Nephron progenitor cell (in vitro differentiated cells): Measurements from ENCODE around the gene EPB41L5.

Source experiments
- DNase-seq: peaks from one replicate; pipeline ENCODE4 v3.0.0; 2021
- H3K27ac Mint-ChIP-seq: 2 replicates; pipeline ENCODE4 v1.8.0; 2021; ENCODE audit warnings: mild to moderate bottlenecking, moderate library complexity, mixed read lengths
- H3K27me3 Mint-ChIP-seq: 2 replicates; pipeline ENCODE4 v1.8.0; 2021; ENCODE audit warnings: mild to moderate bottlenecking, low read depth, mixed read lengths; ENCODE audit not compliant: poor library complexity
- H3K36me3 Mint-ChIP-seq: 2 replicates; pipeline ENCODE4 v1.8.0; 2021; ENCODE audit warnings: low read depth, mixed read lengths
- H3K4me1 Mint-ChIP-seq: 2 replicates; pipeline ENCODE4 v1.8.0; 2021; ENCODE audit warnings: mixed read lengths
- H3K4me3 Mint-ChIP-seq: 2 replicates; pipeline ENCODE4 v1.8.0; 2021; ENCODE audit warnings: mild to moderate bottlenecking, moderate library complexity, mixed read lengths
- H3K9me3 Mint-ChIP-seq: 2 replicates; pipeline ENCODE4 v1.8.0; 2021; ENCODE audit warnings: mild to moderate bottlenecking, moderate library complexity, mixed read lengths
- TF ChIP-seq, protein P1 (sequence below): fragments of 200-600 bp; sonication (generic); IDR thresholded peaks from 2 replicates; pipeline ENCODE4 v1.5.0; 2021; ENCODE audit warnings: antibody characterized with exemption

Gene EPB41L5

DNA sequence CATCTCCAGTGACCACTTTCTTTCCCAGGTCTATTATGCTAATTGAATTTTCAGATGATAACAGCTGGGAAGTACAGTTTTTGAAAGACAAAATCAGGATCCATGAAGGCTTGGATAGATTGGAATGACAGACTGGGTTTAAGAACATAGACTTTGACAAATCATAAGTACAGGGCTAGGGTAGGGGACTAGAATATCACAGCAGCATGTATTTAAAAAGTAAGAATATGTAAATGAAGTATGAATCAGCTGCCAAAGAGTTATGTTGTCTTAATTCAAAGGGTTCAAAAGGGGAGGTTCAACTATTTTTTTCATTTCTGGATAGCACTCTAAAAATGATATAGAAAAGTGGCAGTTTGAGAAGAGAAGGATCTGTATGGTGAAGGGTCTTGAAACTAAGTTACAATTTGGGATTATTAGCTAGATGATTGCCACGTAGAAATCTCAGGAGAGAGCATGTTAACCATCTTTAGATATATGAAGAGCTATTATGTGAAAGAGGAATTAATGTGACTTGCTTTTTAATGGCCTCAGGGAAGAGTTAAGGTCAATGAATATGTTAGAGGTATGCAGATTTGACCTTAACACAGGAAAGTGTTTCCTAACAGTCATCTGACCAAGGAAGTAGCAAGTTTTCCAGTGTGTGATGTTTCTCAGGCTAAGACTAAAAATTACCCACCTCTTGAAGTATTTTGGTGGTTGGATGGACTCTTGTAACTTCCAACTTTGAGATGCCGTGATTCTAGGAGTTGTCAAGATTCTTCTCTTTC is 128.6 kb downstream of the EPB41L5 start:
- no peak overlapping the region for H3K4me3 Mint-ChIP-seq
- H3K9me3 Mint-ChIP-seq = peaks cover 19% of the 10 kb centered on the region
- TF ChIP-seq, protein P1, sequence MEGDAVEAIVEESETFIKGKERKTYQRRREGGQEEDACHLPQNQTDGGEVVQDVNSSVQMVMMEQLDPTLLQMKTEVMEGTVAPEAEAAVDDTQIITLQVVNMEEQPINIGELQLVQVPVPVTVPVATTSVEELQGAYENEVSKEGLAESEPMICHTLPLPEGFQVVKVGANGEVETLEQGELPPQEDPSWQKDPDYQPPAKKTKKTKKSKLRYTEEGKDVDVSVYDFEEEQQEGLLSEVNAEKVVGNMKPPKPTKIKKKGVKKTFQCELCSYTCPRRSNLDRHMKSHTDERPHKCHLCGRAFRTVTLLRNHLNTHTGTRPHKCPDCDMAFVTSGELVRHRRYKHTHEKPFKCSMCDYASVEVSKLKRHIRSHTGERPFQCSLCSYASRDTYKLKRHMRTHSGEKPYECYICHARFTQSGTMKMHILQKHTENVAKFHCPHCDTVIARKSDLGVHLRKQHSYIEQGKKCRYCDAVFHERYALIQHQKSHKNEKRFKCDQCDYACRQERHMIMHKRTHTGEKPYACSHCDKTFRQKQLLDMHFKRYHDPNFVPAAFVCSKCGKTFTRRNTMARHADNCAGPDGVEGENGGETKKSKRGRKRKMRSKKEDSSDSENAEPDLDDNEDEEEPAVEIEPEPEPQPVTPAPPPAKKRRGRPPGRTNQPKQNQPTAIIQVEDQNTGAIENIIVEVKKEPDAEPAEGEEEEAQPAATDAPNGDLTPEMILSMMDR = no peak
- no peak overlapping the region for H3K27ac Mint-ChIP-seq
- peaks cover 56% of the 10 kb centered on the region for H3K36me3 Mint-ChIP-seq
- no peaks in the 10 kb centered on the region for H3K4me1 Mint-ChIP-seq
- DNase-seq = no peak
- no peaks in the 10 kb centered on the region for H3K27me3 Mint-ChIP-seq

DNA sequence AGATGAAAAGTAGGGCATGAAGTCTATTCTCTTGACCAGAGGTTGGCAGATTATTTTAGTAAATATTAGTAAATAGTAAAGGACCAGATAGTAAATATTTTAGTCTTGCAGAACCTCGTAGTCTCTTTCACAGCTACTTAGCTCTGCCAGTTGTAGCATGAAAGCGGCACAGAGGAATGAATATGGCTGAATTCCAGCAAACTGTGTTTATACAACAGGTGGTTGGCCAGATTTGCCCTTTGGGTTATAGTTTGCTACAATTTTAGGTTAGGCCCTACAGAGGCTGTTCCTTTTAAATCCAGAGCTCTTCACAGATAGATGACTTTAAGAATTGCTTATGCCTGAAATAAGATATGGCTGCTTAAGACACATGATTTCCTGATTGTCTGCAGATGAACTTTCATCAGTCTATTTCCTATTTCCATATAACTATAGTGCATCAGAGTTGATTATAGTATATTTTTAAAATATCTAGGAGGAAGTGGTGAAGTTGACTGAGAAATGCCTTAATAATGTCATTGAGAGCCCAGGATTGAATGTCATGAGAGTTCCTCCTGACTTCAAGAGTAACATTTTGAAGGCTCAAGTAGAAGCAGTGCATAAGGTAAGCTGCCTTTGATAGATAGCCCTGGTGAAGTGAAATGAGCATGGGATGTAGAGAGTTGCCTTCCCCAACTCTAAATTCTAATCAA is 129.8 kb downstream of the EPB41L5 start:
- Mint-ChIP-seq H3K27me3 (no peaks in the 10 kb centered on the region), H3K27ac (no peak overlapping the region), H3K9me3 (peaks cover 8% of the 10 kb centered on the region), H3K36me3 (peaks cover 56% of the 10 kb centered on the region), H3K4me3 (no peak overlapping the region), H3K4me1 (no peaks in the 10 kb centered on the region)
- TF ChIP-seq, protein P1 = no peak
- DNase-seq = no peak

- Mint-ChIP-seq H3K27ac (no peak overlapping the region), H3K4me3 (no peak overlapping the region), H3K4me1 (no peaks in the 10 kb centered on the region), H3K27me3 (no peaks in the 10 kb centered on the region), H3K36me3 (peaks cover 90% of the 10 kb centered on the region), H3K9me3 (peaks cover 42% of the 10 kb centered on the region)
- no peak for DNase-seq
- TF ChIP-seq, protein P1 = no peak
These were observed 135.4 kb downstream of the EPB41L5 start for GRCh38 chr2:120148229-120148628.

DNA sequence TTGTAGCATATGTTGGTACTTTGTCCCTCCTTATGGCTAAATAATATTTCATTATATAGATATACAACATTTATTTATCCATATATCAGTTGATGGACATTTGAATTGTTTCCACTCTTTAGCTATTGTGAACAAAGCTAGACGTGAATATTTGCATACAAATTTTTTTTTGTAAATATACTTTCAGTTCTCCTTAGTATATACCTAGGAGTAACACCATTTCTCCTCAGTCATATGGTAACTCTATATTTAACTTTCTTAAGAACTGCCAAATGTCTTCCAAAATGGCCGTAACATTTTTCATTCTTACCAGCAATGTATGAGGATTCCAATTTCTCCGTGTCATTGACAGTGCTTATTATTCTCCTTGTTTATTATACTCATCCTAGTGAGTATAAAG is 135.8 kb downstream of the EPB41L5 start:
- no peaks in the 10 kb centered on the region for H3K4me1 Mint-ChIP-seq
- H3K4me3 Mint-ChIP-seq = no peak overlapping the region
- peaks cover 46% of the 10 kb centered on the region for H3K9me3 Mint-ChIP-seq
- no peak for DNase-seq
- H3K36me3 Mint-ChIP-seq = peaks cover 94% of the 10 kb centered on the region
- H3K27me3 Mint-ChIP-seq = no peaks in the 10 kb centered on the region
- TF ChIP-seq, protein P1 = no peak
- H3K27ac Mint-ChIP-seq = no peak overlapping the region

DNA sequence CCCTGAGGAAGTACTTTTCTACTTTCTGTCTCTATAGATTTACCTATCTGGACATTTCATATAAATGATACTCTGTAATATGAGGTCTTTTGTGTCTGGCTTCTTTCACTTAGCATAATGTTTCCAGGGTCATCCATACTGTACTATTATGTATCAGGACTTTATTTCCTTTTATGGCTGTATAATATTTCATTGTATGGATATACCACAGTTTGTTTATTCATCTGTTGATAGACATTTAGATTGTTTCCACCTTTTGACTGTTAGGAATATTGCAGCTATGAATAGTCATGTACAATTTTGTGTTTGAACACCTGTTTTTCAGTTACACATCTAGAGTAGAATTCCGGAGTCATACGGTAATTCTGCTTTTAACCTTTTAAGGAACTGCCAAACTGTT is 136.5 kb downstream of the EPB41L5 start:
- Mint-ChIP-seq H3K27ac (no peak overlapping the region), H3K4me3 (no peak overlapping the region), H3K4me1 (no peaks in the 10 kb centered on the region), H3K9me3 (peaks cover 54% of the 10 kb centered on the region), H3K27me3 (no peaks in the 10 kb centered on the region), H3K36me3 (peaks cover 96% of the 10 kb centered on the region)
- no peak for DNase-seq
- TF ChIP-seq, protein P1 = no peak
